Glomerular visceral epithelial cell (primary cell): Measurements from ENCODE around the gene NR2C2.
A peak's percentile ranks its signal among the peaks of the same experiment; 100 is the strongest.
"Not testable (repeated sequence)": the region's sequence is repeated elsewhere in the genome, so short reads cannot be mapped to it uniquely, and the experiment has no call there.

Source experiments
- DNase-seq: peaks from one replicate; pipeline ENCODE4 v3.0.0-alpha.2; 2016; ENCODE audit errors: extremely low spot score

Gene NR2C2

GRCh38 chr3:14947100-14947885, at the start of gene NR2C2:
Gene NR2C2 (plus strand): TSS chr3:14947583. CDS start chr3:15003915, 56,332 bp downstream.
- peak; percentile 83 for DNase-seq

GRCh38 chr3:14898929-14899328, 48.5 kb upstream of the NR2C2 start:
- no peak for DNase-seq

GRCh38 chr3:14899993-14900618, 47.3 kb upstream of the NR2C2 start:
- DNase-seq = no peak

- DNase-seq = no peak
These were observed 46.2 kb upstream of the NR2C2 start for GRCh38 chr3:14900881-14901873.

- no peak for DNase-seq
These were observed 44.7 kb upstream of the NR2C2 start for GRCh38 chr3:14902719-14903118.

- DNase-seq = not testable (repeated sequence)
These were observed 43.9 kb upstream of the NR2C2 start for GRCh38 chr3:14903501-14903900.

GRCh38 chr3:14905055-14905657, 42.2 kb upstream of the NR2C2 start:
- DNase-seq = no peak

GRCh38 chr3:14906355-14906971, 40.9 kb upstream of the NR2C2 start:
- DNase-seq = no peak

- DNase-seq = no peak
These were observed 40.1 kb upstream of the NR2C2 start for GRCh38 chr3:14907043-14907966.

GRCh38 chr3:14909250-14909649, 38.1 kb upstream of the NR2C2 start:
- DNase-seq = no peak

GRCh38 chr3:14911651-14912050, 35.7 kb upstream of the NR2C2 start:
- no peak for DNase-seq

- DNase-seq = no peak
These were observed 34.1 kb upstream of the NR2C2 start for GRCh38 chr3:14913071-14913925.

- DNase-seq = no peak
These were observed 33.2 kb upstream of the NR2C2 start for GRCh38 chr3:14913926-14914778.

GRCh38 chr3:14914779-14915117, 32.6 kb upstream of the NR2C2 start:
- no peak for DNase-seq

GRCh38 chr3:14915636-14916222, 31.7 kb upstream of the NR2C2 start:
- DNase-seq = no peak

GRCh38 chr3:14918356-14918860, 29.0 kb upstream of the NR2C2 start:
- DNase-seq = no peak

- DNase-seq = no peak
These were observed 26.8 kb upstream of the NR2C2 start for GRCh38 chr3:14920536-14920935.
